Measurements from ENCODE around the gene CEP128. TPM values are rescaled to one million over a fixed set of nuclear protein-coding genes. Genes with fewer than 3 reads are reported as not detected.

CEP128 gene
- total RNA-seq, 1 donor from 2014 or later, result 11.5 TPM

DNA sequence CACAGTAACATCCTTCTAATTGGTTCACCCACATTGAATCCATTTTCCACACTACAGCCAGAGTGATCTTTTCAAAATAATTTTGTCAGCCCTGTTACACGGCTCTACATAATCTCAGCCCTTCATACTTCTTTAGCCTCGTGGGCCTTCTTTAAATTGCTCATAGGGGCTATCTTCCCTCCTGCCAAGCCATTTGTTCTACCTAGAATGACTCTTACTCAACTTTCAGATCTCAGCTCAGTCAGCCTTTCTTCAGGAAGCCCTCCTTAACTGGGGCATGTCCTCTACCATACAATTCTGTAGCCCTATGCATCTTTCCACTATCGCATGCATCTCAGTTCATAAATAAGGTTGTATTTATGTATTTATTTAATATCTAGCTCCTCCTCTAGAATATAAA is 39.7 kb downstream of the CEP128 start:
- no peak for DNase-seq (ENCODE audit: low spot score)

DNA sequence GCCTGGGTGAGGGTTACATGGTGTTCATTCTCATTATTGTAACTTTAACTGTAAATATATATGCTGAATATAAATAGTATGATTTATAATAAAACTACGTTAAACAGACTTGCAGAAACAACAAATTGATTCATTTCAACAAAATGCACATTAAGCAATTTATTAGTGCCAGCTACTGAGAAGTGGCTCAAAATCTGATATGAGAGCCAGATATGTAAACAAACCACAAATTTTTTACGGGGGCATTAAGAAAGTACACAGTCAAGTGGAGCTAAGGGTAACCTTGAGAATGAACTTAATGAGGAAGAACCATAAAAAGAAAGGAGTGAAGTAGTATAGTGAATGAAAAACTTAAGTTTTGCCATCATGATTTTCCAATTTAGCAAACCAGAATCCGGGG is 40.3 kb downstream of the CEP128 start:
- DNase-seq (ENCODE audit: low spot score), result no peak

DNA sequence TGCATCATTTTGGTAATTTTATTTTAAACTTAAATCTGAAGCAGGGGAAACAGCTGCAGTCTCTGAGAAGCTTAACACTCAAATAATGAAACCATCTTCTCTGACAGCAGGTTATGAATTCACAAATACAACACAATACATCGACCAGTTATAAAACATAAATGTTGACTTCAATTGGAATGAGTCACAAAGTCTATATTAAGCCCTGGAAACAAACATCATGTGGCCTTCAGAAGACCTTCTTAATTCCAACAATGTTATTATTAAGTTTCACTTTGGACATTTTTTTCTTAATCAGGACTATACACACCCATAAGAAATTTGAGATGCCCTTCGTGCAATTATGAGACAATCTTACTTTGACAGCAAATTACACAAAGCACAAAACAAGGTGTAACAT is 68.9 kb downstream of the CEP128 start:
- no peak for DNase-seq (ENCODE audit: low spot score)

DNA sequence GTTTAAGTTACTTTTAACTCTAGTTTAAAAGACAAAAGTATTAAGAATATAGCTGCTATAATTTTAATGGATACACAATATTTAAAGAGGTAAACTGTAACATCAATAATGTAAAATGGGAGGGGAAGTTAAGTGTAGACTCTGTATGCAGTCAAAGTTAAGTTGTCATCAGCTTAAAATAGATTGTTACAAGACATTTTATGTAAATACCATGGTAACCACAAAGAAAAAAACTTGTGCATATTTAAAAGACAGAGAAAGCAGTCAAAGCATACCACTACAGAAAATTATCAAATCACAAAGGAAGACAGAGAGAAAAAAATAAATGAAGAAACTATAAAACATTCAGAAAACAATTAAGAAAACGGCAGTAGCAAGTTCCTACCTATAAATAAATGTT is 73.3 kb downstream of the CEP128 start:
- no peak for DNase-seq (ENCODE audit: low spot score)

DNA sequence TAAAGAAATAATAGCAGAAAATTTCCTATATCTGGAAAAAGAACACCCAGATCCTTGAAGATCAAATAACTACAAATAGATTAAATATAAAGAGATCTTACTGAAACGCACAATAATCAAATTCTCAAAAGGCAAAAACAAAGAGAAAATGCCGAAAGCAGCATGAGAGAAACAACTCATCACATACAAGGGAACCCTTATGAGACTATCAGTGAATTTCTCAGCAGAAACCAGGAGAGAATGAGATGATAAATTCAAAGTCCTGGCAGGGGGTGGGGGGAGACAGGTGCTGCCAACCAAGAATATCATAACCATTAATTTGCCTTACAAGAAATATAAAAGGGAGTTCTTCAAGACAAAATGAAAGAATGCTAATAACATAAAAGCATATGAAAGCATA is 73.7 kb downstream of the CEP128 start:
- DNase-seq (ENCODE audit: low spot score), result no peak

DNA sequence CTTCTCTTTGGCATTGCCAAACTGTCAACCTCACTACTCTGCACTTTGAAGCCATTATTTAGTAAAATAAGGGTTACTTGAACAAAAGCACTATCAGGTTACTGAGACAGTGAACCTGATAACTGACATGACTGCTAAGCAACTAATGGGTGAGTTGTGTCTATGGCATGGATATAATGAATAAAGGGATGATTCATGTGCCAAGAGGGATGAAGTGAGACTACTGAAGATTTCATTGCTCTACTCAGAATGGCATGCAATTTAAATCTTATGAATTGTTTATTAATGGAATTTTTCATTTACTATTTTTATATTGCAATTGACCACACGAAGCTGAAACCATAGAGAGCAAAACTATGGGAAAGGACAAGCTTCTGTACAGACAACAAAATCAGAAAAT is 74.4 kb downstream of the CEP128 start:
- DNase-seq (ENCODE audit: low spot score), result no peak

DNA sequence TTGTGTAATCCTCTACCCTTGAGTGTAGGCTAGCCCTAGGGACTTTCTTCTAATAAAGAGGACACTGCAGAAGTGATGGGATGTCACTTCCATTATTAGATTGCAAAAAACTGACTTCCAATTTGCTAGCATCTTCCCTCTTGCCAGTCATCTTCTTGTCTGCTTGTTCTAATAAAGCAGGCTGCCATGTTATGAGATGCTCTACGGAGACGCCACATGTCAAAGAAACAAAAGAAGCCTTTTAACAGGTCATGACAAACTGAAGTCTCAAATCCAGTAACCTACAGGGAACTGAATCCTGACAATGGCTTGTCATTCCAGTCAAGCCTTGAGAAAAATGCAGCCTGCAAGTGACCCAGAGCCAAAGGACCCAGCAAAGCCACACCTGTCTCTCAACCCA is 76.0 kb downstream of the CEP128 start:
- no peak for DNase-seq (ENCODE audit: low spot score)

DNA sequence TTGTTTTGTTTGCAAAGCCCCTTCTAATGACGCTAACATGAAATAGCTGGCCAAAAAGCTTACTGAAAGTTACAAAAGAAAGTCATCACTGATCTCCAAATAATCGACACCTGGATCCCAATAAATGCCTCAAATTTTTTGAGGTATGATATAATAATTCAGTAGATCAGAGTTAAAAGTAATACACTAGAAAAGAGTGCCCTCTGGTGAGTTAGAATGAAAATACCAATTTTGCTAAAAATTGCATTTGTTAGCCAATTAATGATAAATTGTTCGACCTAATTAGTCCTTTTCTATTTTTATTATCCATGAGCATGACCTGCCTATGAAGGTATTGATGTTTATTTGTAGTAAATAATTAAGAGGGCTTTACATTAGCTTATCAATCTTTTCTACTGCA is 78.6 kb downstream of the CEP128 start:
- DNase-seq (ENCODE audit: low spot score), result no peak

DNA sequence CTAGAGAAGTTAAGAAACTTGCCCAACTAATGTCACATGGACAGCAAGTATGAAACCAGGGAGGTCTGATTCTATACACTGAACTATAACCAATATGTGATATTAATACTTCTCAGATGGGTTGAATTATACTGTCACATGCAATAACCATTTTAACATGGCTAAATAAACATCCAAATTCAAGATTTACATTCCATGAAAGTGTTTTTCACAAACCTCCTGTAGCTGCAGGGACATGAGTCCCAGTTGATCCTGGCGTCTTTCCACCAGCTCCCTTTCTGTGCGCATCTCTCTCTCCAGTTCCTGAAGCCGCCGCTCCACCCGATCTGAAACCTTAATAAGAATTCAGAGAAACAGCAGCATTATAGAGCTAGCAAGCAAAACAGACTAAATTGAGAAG is 79.0 kb downstream of the CEP128 start:
- DNase-seq (ENCODE audit: low spot score), result no peak

DNA sequence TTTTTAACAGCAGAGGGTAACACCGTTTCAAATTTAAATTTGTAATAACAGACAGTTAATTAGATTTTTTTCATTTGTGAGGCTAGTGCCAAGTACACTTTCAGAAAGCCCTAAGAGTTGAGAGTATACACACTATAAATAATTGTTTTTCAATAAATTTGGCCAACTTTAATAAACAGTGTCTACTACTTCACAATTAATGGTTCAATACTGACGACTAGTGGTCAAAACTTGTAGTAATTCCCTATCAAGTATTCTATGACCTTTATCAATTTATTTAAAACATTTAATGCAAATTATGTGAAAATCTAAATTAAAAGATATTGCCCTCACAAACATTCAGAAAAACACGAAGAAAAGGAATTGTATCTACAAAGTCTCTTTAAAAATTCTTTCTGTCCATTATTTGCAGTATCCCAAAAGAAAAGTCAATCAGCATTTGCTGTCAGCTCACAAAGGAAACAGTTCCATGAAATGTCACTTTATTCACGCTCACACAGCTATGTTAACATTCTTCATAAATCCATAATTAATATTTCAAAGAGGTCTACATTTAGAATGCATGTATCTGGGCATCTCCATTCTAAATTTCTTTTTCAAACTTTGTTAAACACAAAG is 91.2 kb downstream of the CEP128 start:
- no peak for DNase-seq (ENCODE audit: low spot score)

DNA sequence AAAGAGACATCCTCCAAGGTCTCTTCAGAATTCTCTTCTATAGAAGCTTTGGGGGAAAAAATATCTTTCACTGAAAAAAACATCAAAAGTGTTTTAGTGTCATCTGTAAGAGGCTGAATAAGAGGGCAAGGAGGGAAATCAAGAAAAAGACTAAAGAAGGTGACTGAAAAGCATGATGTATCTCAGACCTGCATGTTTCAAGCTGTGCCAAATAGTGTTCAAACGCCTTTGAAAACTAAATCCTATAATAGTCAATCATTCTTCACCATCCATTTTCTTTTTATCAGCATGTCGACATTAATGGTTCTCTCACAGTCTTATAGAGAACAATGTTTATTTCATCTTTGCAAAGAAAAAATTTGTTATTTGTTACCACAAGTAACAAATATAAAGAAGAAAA is 94.5 kb downstream of the CEP128 start:
- no peak for DNase-seq (ENCODE audit: low spot score)

DNA sequence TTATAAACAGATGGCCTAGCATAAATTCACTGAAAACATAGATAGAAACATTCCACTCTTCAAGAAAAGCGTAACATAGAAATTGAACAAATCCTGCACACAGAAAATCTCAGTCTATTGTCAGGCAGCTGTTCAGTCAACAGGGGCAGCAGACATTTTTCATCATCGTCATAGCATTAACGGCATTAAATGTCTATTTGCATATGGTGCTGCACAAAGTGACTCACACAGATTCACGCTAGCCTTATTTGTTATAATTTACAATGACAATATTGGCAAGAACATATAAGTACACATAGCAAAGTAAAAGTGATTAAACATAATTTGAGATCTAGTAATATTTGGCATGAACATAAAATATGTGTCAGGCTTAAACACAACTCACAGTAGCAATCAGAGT is 95.7 kb downstream of the CEP128 start:
- DNase-seq (ENCODE audit: low spot score), result no peak

DNA sequence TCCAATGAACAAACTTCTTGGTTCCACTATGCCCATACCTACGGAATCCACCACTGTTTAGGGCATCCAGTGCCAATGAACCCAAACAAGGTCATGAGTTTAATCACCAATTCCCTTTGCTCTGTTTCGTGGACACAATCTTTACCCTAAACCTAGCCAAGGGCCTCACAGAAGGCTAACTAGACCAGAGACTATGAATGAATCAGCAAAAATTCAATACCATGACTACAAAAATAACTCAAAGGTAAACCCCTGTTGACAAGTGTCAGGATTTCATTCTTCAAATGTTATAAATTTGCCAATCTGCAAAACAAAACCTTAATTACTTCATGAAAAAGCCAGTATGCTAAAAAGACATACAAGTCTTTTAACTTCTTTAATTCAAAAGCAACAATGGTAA is 96.7 kb downstream of the CEP128 start:
- DNase-seq (ENCODE audit: low spot score), result no peak

DNA sequence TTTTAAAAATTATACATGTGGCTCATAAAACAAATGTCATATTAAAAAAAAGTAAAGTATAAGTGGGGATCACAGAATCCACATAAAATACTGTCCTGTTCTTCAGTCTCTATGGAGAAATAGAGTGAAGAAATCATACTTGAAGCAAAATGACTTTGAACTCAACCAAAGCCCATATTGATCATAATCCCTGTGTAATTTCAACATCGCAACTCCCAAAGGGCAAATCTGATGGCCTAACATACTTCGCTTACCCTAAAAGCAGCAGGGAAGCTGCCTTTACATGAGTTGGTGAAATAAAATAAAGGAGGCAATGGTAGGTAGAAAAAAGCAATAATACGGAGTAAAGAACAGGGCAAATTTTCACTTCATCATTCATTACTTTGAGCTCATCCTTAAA is 101.8 kb downstream of the CEP128 start:
- DNase-seq (ENCODE audit: low spot score), result no peak

DNA sequence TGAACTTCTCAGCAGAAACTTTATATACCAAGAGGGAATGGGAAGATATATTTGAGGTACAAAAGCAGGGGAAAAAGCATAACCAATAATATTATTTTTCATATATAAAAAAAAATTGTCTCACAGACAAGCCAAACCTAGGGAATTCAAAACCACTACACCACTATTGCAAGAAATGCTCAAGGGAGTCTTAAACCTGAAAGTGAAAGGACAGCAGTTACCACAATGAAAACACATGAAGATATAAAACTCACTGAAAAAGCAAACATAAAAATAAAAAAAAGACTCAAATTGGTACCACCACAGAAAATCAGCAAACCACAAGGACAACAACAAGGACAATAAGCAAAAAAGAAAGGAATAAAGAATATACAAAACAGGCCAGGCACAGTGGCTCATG is 131.9 kb downstream of the CEP128 start:
- no peak for DNase-seq (ENCODE audit: low spot score)

DNA sequence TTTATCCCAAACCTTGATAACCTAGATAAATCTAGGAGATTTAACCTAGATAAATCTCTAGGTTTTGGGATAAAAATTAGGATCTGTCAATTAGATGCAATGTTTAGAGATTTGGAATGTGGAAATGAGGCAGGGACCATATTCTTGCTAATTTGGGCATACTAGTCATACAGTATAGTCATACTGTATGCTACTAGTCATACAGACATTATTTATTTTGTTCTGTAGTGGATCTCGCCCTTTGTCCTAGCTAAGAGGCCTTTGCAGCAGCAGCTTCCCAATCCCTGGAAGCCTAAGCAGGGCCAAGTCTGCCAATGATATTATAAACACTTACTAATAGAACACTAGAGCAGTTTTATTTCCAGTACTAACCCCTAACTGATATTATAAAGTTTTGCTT is 136.4 kb downstream of the CEP128 start:
- no peak for DNase-seq (ENCODE audit: low spot score)

DNA sequence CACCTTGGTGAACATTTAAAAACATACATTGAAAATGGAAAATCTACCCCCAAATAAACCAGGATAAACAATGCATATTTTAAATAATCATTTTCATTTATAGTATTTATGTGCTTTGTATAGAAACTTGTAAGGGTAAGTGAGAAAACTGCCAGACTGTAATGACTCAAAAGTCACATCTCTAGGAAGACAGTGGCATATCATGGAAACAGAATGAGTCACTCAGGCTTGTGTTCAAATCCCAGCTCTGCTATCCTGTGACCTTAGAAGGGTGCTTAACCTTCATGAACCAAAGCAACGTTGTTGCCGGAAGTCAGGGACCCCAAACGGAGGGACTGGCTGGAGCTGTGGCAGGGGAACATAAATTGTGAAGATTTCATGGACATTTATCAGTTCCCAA is 142.7 kb downstream of the CEP128 start:
- no peak for DNase-seq (ENCODE audit: low spot score)

DNA sequence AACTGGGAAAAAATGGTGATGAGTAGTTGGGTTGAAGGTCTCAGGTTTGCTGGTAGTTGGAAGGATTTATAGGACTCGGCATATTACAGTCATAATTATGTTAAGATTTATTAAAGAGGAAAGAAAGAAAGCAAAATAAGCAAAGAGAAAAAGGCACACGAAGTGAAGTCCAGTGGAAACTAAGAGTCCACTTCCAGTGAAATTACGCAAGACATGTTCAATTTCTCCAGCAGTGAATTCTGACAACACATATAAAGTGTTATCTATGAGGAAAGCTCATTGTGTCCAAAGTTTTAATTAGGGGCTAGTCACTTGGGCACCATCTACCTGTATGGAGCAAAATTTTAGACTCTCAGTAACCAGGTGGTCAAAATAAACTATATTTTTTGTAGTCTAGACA is 143.3 kb downstream of the CEP128 start:
- DNase-seq (ENCODE audit: low spot score), result no peak

DNA sequence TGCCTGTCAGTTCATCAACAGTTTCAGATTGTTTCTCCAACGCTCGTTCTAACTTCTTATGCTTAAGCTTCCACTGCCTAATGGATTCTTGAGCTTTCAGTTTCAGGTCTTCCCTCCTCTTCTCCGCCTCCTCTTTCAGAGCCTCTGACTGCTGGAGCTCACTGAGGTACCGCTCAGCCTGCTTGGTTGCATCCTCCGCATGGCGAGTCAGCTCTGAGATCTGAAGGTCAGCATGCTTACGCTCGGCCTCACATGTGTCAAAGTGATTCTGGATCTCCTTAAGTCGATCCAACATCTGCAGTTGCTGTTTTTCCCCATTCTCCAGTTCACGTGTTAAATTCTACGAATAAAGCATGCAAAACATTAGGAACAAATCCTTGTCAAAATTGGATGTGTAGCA is 148.8 kb downstream of the CEP128 start:
- DNase-seq (ENCODE audit: low spot score), result no peak

DNA sequence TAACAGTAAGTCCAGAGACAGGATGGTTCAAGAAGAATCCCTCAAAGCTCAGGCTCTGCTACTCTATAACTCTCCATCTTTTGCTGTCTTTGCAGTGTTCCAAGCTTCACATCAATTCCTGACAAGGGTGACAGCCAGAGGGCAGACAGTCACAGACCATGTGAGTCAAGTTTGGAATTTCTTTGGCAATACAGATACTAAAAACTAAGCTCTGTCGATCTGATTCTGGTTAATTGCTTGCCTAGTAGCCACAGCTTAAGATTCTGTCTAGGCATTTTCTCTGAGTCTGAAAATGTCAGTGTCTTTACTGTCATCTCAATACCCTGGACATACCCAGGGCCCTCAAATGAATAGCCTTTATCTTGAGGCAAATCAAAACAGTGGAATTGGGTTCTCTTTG is 153.7 kb downstream of the CEP128 start:
- DNase-seq (ENCODE audit: low spot score), result no peak

DNA sequence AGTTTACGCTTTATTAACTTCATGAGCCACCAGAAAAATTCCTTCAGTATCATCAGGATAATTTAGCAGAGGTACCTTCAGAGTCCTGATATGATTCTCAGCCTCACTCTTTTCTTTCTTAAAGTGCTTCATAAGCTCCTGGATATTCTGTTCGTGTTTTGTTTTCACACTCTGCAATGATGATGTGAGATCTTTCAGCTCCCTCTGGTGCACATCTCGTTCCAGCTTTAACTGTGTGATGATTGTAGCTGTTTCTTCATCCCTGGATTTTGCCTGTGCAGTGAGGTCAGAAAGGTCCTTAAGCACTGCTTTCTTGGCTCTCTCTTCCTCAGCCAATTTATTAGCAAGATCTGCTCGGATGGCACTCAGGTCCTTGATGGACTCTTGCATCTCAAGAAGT is 156.7 kb downstream of the CEP128 start:
- DNase-seq (ENCODE audit: low spot score), result no peak

DNA sequence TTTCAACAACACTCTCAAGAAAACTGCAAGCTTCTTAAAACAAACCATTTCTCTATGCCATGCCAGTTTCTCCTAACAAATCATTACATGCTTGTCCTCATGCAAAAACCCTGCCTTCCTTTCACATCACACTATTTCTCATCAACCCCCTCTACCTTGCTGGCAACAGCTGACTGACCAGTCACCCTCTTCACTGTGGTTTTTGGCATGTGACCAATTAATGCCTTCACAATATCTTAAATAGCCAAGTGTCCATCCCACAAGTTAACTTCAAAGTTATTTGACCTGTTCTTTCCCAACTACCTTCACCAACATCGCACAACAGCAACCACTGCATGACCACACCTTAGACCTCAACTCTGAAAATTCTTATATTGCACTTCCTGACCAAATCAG is 159.6 kb downstream of the CEP128 start:
- no peak for DNase-seq (ENCODE audit: low spot score)

DNA sequence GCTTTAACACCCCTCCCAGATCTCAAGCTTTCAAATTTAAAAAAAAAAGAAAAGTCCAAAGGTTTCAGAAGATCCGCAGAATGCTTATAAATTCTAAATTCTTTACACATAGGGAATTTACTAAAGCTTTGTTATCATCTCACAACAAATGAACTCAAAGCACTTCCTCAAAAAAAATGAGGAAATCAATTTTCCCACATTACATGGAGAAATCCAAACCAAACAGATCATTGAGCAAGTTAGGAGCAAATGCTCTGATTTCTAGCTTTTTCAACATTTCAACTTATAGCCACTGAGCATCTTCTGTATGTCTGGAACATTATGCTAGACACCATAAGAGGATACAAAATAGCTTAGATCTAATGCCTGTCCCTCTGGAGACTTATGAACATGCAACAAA is 161.0 kb downstream of the CEP128 start:
- DNase-seq (ENCODE audit: low spot score), result no peak

DNA sequence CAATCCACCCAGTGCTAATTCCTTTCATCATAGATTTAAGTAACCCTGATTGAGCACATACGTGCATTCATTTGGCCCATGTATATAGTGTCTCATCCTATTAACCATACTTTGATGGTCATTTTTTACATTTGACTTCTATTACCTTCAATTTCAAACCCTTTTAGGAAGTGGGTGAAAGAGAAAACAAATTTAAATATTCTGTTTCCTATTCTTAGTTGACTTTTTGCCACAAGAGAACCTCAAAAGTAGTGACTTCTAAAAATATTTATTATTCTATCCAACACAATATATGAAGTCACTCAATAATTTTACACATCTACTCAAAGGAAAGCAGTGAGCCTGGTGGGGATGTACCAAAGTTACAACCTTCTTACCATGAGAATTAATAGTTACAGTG is 164.9 kb downstream of the CEP128 start:
- DNase-seq (ENCODE audit: low spot score), result no peak

DNA sequence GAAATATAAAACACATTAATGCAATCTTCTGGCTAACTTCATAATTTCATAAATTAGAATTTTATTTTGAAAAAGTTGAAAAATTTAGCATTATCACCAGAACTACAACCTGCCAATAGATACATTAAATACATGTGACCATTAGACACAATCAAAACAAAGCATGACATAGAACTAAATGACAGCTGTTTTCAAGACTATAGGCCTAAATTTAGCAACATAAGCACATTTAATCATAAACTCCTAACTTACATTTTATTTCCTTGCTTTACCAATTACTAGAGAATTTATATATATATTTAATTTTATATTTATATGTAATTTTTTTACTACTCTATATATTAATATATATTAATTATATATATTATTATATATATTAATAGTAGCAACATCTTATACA is 165.4 kb downstream of the CEP128 start:
- no peak for DNase-seq (ENCODE audit: low spot score)
